Myocyte (in vitro differentiated cells): ENCODE results near the gene PRDM11. TPM values are rescaled to one million over a fixed set of nuclear protein-coding genes. Genes with fewer than 3 reads are reported as not detected.

Experiments used
- DNase-seq: peaks from one replicate; pipeline ENCODE4 v3.0.0-alpha.2; 2012; ENCODE audit warnings: low read depth
- total RNA-seq: library from RNA; depleted of rRNA; stranded (reverse); fragments of >200 nt; gene quantifications from 2 replicates; pipeline ENCODE4 v1.2.3, GENCODE V29; 2014

The PRDM11 gene
- total RNA-seq, 1 donor from 2014 or later = 6.3 TPM

DNA sequence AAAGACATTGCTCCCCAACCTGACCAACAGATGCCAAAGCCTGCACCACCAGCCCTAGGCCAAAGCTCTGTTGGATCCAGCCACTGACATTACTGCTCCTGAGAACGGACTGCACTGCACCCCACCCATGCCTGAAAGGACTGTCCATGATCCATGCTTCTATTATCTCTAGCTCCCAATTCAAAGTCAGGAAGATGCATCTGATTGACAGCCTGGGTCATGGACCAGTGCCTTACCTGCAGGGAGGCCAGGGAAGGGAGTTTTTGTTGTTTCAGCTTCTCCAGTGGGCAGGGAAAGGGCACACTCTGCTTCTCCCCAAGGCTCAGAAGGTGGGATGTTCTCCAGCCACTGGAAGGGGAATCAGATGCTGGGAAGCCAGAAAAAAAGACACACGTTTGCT, 4.8 kb upstream of the PRDM11 start:
- no peak for DNase-seq

DNA sequence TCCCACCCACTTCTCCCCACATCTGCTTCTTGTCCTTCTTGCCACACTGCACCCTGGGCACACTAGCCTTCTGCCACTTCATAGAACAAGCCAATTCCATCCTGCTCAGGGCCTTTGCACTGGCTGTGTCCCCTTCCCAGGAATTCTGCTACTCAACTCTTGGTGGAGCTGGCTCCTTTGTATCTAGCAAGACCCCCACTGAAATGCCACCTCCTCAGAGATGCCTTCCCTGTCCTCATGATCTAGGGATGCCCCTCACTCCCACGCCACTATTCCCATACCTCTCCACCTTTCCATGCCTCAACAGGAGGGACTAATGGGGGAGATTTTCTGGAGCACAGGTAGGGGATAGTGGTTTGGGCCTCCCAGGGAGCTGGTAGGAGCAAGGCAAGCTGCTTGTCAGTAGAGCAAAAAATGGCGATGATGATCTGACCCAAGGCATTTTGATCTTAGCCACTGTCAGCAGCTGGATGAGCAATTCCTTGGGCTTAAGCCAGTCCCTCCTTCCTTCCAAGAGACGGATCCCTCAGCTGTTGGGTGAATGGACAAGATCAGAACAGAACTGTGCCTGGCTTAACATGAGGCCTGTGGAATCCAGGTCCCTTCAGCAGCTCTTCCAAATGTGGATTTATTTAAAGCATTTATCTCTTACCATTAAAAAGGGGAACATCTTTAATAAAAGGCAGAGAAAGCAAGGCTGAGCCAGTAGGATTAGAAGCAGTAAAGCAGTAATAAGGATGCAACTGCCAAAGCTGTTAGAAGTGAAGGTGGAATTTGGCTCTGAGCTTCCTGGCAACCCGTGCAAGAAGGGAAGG, 4.0 kb upstream of the PRDM11 start:
- peak; percentile 89 for DNase-seq

- DNase-seq = no peak
Measured at GRCh38 chr11:45143494-45143893, 2.9 kb upstream of the PRDM11 start.

GRCh38 chr11:45144126-45145082, 2.0 kb upstream of the PRDM11 start:
- no peak for DNase-seq

GRCh38 chr11:45145083-45145378, 1.4 kb upstream of the PRDM11 start:
- DNase-seq = no peak

DNA sequence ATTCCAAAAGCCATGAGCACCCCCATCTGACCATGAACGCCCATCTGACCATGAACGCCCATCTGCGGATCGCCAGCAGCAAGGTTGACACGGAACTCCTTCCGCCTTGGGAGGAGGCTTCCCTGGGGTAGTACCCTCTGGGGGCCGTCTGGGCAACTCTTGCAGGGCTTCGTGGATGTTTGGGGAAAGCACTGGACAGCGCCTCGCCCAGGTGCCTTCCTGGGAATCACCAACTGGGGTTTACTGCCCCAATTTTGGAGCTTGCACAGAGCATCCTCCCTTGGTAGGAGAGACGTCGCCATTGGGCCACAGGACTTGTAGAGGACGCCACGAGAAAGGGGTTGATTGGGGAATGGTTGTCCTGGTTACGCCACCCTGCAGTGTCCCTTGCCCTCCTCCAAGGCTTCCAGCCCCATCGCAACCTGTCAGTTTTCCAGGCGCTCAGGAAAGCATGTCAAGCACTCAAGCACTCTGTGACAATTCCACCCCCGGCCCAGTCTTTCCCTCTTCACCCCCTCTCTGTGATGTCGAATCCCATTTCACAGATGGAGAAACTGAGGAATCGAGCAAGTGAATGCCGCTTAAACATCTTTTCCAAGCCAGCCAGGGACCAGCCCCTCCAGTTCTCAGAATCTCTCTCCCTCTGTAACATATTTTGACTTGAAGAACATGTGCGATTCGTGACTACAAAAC, 914 bp upstream of the PRDM11 start:
- DNase-seq = no peak

DNA sequence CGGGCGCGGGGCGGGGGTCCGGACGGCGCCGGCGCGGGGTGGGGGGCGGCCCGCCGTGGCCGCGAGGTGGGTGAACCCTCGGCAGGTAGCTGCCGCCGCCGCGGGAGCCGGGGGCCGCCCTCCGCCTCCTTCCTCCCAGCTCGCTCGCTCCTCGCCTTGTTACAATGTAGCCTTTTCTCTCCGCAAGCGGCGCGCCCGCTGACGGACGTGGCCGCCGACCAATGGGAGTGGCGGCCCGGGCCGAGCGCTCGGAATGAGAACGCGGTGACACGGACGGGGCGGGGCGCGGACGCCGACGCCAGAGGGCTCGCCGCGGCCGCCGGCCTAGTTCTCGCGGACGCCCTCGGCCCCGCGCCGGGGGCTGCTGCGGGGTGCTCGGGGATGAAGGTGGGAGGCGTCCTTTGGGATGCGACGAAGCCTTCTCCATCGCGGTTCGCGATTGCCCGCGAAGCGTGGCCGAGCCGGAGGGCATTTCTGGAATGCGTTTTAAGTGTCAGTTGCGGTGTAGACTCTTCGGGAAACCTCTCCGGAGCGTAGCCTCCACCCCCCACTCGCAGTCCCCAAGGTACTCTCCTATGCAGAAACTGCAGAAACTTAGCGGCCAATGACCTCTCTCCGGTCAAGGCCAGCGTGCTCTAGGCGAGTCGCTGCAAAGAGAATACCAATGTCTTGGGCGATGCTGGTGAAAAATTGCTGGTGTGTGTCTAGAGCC, 734 bp downstream of the PRDM11 start:
- peak; percentile 95 for DNase-seq

DNA sequence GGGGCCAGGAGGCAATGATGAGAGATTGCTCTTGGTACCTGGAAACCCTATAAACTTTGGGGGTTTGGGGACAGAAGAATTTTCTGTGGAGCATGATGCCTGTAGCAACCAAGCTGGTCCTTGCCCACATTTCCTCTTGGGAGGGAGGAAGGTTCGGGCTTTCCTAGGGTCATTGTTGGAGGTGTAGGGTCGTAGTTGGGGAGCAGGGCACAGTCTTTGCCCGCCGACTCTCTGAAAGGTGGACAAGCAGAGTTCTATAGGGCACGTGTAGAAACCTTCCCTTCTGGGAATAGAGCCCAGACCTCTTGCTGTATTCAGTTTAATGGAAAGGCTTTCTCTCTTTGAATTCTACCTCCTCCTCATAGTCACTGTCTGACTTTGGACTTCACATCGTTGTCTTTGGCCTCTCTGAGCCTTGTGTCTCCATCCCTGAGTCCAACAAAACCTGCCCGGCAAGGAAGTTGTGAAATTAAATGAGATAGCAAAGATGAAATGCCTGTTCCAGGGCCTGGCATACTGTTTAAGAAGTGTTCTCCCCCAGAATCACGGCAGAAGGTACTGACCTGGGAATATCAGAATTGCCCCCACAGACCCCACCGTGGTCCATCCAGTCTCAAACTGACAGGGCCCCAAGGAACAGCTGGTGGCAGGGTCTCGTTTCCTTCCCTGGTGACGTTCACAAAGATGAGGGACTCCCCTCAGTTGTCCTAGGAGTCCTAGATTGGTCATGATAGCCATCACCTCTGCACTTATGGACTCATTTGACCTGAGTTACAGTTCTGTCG, 1.6 kb downstream of the PRDM11 start:
- no peak for DNase-seq

- DNase-seq = no peak
Measured at GRCh38 chr11:45149483-45150056, 3.1 kb downstream of the PRDM11 start.

DNA sequence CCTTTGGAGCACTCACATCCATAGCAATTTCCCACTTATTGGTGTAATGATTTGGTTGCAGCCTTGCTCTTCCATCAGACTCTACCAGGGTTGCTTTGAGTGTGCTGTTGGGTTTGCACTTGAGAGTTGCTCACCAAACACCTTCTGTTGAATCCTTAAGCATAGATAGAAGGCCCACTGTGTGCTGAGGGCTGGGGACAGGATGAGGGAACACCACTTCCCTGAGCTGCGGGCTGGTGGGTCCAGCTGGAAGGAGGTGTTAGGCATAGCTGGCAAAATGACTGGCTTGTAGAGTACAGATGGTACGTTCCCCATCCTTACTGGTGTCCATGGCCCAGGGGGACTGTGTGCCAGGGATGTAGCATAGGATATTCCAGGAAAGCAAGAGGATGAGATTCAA, 3.9 kb downstream of the PRDM11 start:
- no peak for DNase-seq

GRCh38 chr11:45150943-45151342, 4.5 kb downstream of the PRDM11 start:
- DNase-seq = no peak

DNA sequence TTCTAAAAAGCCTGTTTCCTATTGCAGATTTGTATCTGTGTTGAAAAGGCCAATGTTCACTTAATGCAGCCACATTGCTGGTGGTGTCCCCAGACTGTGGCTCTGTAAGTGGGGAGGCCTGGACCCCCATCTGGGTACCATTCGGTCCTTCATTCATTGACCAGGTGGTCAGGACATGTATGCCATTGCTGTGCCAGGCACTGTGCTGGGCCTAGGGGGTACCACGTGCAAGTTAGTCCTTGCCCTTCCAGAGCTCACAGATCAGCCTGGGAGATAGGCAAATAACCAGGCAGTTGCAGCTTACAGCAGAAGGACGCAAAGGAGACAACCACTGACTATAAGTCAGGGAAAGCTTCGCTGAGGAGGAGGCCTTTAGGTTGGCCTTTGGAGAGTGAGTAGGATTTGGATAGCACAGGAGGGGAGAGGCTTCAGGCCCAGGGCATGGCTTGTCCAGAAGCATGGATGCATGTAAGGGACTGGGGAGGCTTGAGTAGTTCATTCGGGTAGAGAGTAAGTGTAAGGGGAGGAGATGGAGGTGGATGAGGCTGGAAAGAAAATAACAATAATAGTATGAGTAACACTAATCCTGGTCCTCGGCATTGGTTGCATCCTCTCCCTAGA, 5.0 kb downstream of the PRDM11 start:
- DNase-seq = no peak

DNA sequence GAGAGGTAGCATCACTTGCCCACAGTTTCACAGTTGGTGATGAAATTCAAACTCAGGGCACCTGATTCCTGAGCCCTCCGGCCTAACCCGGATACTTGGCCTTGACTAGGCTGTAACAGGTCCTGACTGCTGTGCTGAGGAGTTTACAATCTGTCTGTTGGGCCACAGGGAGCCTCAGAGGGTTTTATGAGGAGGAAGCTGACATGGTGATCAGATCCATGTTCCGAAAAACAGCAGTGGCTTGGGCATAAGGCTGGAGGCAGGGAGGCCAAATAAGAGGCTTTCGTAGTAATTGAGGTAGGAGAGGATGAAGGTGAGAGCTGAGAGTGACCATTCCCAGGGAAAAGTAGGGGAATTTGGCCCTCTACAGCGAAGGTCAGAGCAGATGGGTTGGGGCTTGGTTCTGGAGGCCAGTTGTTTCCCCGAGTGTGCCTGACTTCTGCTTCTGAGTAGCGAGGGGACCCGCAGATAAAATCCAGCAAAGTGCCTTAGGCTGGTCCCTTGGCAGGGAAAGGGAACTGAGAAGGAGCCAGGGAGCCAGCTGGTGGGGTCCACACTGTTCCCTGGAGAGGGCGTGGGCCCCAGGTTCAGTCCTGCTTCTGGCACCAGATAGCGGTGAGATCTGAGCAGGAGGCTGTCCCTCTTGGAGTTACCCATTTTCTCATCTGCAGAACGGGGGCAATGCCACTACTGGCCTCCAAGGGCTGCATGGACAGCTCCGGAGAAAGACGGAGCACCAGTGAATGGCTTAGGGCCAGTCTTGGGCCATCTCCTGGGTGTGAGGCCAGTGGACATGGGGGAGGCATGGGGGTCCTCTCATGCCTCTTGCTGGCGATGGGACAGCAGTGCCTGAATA, 6.5 kb downstream of the PRDM11 start:
- no peak for DNase-seq

DNA sequence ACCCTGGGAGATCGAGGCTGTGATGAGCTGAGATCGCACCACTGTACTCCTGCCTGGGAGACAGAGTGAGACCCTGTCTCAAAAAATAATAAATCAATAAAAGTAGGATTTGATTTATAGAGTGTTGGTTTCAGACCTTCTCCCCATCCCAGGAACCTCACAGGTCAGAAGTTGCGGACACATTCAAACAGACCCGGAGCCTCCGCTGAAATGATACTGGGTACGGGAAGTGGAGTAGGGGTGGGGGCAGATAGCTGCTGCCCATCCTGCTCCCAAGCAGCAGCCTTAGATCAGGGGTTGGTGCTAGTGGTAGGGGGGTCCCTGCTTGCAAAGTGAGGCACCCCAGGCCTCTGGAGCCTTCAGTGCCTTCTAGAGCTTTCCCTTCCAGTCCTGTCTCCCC, 7.8 kb downstream of the PRDM11 start:
- no peak for DNase-seq

DNA sequence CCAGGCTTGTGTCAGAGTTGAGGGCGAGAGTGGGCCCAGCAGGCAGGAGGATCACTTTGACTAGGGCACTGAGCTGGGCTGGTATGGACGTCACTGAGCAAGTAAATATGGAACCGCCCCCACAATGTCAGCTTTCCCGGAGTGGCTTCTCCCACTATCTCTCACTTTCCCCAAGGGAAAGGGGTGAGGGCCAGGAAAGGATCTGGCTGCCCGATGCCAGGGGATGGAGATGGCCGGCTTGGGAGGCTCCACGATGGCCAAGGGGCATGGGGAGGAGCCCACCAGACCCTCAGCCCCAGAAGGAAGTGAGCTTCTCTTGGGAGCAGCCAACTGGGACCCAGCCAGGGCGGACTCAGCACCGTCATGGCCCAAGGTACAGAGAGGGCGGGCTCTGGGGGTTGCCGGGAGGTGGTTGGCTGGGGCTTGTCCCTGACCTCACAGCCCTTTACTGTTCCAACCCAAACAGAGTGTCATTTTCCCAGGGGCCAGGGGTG, 8.7 kb downstream of the PRDM11 start:
- no peak for DNase-seq

DNA sequence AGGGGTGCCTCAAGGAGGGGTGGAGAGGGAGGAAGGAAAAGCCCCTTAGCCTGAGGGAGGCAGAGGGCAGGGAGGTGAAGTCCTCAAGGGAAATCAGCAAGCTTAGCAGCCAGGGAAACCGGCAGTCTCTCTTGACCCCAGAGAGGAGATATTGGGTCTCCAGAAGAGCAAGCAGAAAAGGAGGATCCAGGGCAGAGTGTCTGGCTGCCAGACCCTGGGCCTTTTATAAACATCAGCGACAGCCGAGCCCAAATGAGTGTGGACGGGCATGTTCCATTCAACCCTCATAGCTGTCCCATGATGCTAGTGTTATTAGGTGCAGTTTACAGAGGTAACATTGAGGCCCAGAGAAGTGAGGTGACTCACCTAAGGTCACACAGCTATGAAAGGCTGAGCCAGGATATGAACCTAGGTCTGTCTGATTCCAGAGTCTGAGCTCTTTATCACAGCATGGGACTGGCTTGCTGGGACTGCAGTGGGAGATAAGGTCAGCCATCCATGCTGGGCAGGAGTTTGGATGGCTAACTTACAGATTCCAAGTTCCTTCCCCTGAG, 9.3 kb downstream of the PRDM11 start:
- no peak for DNase-seq

GRCh38 chr11:45156201-45156600, 9.8 kb downstream of the PRDM11 start:
- no peak for DNase-seq

DNA sequence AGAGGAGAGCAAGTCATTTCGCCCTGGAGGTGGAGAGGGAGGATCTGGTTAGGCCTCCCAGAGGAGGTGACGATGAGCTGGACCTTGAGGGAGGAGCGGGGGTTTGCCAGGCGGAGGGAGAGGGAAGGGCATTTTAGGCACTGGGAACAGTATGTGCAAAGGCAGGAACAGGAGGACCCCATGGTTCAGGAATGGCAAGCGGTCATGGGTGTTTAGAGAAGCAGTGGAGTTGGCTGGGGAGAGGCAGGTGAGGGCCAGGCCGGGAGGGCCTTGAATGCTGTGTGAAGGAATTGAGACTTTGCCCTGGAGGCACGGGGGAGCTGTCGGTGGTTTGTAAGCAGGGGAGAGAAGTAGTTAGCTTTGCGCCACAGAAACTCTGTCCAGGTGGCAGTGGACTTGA, 10.3 kb downstream of the PRDM11 start:
- no peak for DNase-seq
